NB4 (cell line): ENCODE measurements around the gene LY6G6F.

Experiments
- CTCF ChIP-seq: IDR thresholded peaks from one replicate; pipeline ENCODE4 v1.5.1; 2012; ENCODE audit warnings: low read depth, low read length
- MAX ChIP-seq: IDR thresholded peaks from 2 replicates; pipeline ENCODE4 v1.6.1; 2011; ENCODE audit warnings: low read depth, low read length
- MYC ChIP-seq: IDR thresholded peaks from 2 replicates; pipeline ENCODE4 v1.6.1; 2011; ENCODE audit warnings: low read depth, low read length

- no peak for TF ChIP-seq MAX
- TF ChIP-seq CTCF: no peak
- no peak for TF ChIP-seq MYC
These were observed 23.1 kb upstream of the LY6G6F start for GRCh38 chr6:31683591-31683990.
